HL-60 (cell line): ENCODE results near the gene FHDC1.

Experiments
- DNase-seq, 2 experiments: peaks; one replicate each; pipeline ENCODE4 v3.0.0-alpha.2; 2010 to 2020; ENCODE audit warnings: low read depth in 1 of 2, low spot score in 1 of 2
- H3K27ac ChIP-seq: fragments of 250-450 bp; sonication (Bioruptor Pico); replicated peaks from 2 replicates; pipeline ENCODE4 v1.5.1; 2020; ENCODE audit warnings: mild to moderate bottlenecking, moderate library complexity
- H3K27me3 ChIP-seq: fragments of 250-450 bp; sonication (Bioruptor Pico); 2 replicates; pipeline ENCODE4 v1.5.1; 2021; ENCODE audit warnings: mild to moderate bottlenecking, moderate library complexity; ENCODE audit not compliant: insufficient read depth, poor library complexity, severe bottlenecking
- H3K4me3 ChIP-seq: replicated peaks from 2 replicates; pipeline ENCODE4 v1.5.1; 2011; ENCODE audit warnings: mild to moderate bottlenecking, control low read depth, low read length; ENCODE audit not compliant: insufficient read depth
- CTCF ChIP-seq: IDR thresholded peaks from one replicate; pipeline ENCODE4 v1.5.1; 2011; ENCODE audit warnings: low read length, control low read depth, inconsistent platforms; ENCODE audit not compliant: insufficient read depth
- GABPA ChIP-seq: IDR thresholded peaks from 2 replicates; pipeline ENCODE4 v1.6.1; 2012; ENCODE audit warnings: low read depth
- POLR2AphosphoS5 ChIP-seq: IDR thresholded peaks from 2 replicates; pipeline ENCODE4 v1.6.1; 2012; ENCODE audit warnings: low read depth
- REST ChIP-seq: IDR thresholded peaks from 2 replicates; pipeline ENCODE4 v1.6.1; 2012; ENCODE audit warnings: low read depth; ENCODE audit not compliant: insufficient replicate concordance
- SPI1 ChIP-seq: IDR thresholded peaks from 2 replicates; pipeline ENCODE4 v1.6.1; 2012; ENCODE audit warnings: low read depth, mild to moderate bottlenecking, borderline replicate concordance

Gene FHDC1

GRCh38 chr4:152983221-152983620 is 47.1 kb downstream of the FHDC1 start:
- Histone ChIP-seq H3K4me3 (no peak overlapping the region), H3K27ac (no peak overlapping the region), H3K27me3 (no peaks in the 10 kb centered on the region)
- no peak for DNase-seq
- no peak for TF ChIP-seq GABPA
- no peak for TF ChIP-seq CTCF
- peak; percentile 87 for TF ChIP-seq REST
- no peak for TF ChIP-seq POLR2AphosphoS5
- TF ChIP-seq SPI1 = no peak

- Histone ChIP-seq H3K27me3 (no peaks in the 10 kb centered on the region), H3K4me3 (no peak overlapping the region), H3K27ac (no peak overlapping the region)
- no peak for TF ChIP-seq GABPA
- no peak for TF ChIP-seq REST
- TF ChIP-seq CTCF = no peak
- TF ChIP-seq SPI1 = no peak
- TF ChIP-seq POLR2AphosphoS5 = no peak
- no peak for DNase-seq
Measured at GRCh38 chr4:152983774-152984411, 47.8 kb downstream of the FHDC1 start.

GRCh38 chr4:152988721-152989553 is 52.8 kb downstream of the FHDC1 start:
- no peak for DNase-seq
- H3K27me3 ChIP-seq = no peaks in the 10 kb centered on the region
- TF ChIP-seq REST = no peak
- no peak for TF ChIP-seq SPI1
- TF ChIP-seq POLR2AphosphoS5 = no peak
- no peak for TF ChIP-seq CTCF
- no peak for TF ChIP-seq GABPA

More at GRCh38 chr4:152988721-152989553, 52.8 kb downstream of the FHDC1 start:
- H3K4me3 ChIP-seq = no peak overlapping the region
- no peak overlapping the region for H3K27ac ChIP-seq
